ENCODE results near the gene EFHC1.

DNA sequence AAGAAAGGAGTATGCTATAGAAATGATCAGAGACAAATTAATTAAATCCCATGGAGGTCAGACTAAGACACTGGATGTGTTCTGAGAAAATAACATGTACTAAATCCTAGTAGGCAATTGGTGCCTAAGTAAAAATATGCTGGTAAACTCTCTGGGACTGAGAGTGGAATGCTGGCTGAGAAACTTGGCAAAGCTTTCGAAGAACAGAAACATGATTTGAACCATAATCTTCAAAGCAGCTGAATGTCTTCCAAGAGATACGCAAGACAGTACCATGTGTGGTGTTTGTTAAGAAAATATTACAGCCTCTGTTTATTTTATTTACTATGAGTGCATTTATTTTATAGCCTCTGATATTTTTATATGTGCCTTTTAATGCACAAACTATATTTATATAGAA lies 55.2 kb downstream of the EFHC1 start:
- TF ChIP-seq CTCF (IDR thresholded peaks at IDR 0.05; ENCODE audit: low read depth, low read length, poor library complexity, severe bottlenecking) (no peak), EZH2phosphoT487 (IDR thresholded peaks at IDR 0.05; ENCODE audit: borderline replicate concordance, low read length) (no peak)

All from DOHH2 (cell line).